Measurements from ENCODE around the gene DDT. TPM values are rescaled to one million over a fixed set of nuclear protein-coding genes. Genes with fewer than 3 reads are reported as not detected.
A peak's percentile ranks its signal among the peaks of the same experiment; 100 is the strongest.
"Not testable (repeated sequence)": the region's sequence is repeated elsewhere in the genome, so short reads cannot be mapped to it uniquely, and the experiment has no call there.

The DDT gene
- total RNA-seq, 2 donors from 2014 or later = 131 to 285 TPM

DNA sequence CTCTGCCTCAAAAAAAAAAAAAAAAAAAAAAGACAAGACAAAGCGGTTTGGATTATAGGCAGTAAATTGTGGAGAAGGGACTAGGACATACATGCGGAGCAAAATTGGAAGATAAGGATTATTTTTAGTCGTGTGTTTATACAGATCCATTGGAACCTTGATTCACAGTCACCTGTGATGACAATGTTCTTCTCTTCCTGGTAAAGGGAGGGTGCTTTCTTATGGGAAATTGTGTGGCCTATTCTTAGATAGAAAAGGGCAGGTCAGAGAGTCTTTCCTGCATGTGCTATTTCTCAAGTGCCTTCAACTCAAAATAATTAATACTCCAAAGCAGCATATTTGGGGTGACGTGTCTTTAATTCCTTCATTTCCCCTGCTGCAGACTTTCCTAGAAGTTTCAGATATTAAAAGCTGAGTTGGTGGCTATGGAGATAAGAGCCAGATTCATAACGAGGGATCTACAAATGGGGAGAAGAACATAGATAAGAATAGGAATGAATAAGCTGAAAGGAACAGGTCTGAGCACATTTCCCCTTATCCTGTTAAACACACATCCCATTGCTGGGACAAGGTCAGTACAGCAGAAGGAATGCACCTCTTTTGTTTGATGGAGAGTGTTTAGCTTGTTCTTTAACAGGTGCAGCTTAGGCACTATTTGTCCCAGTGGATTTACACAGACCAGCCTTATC is 35.8 kb downstream of the DDT start:
- Histone ChIP-seq H3K36me3 (no peaks in the 10 kb centered on the region), H3K4me3 (no peak overlapping the region), H3K27ac (peak overlapping the region in 1 of 2 donors; percentile 62), H3K9me3 (no peaks in the 10 kb centered on the region), H3K27me3 (replicated peaks; ENCODE audit: insufficient read depth) (no peaks in the 10 kb centered on the region), H3K4me1 (replicated peaks) (no peaks in the 10 kb centered on the region)
- intact Hi-C loops (cut with DNase I) = no loop called here
- DNase-seq (ENCODE audit: low spot score) = peak; percentile 56
- 50% methylated on average over 5 of the region's 5 CpGs for WGBS
- TF ChIP-seq POLR2AphosphoS5 (IDR thresholded peaks at IDR 0.05) = peak; percentile 89
- no peak for TF ChIP-seq POLR2A (IDR thresholded peaks at IDR 0.05)

DNA sequence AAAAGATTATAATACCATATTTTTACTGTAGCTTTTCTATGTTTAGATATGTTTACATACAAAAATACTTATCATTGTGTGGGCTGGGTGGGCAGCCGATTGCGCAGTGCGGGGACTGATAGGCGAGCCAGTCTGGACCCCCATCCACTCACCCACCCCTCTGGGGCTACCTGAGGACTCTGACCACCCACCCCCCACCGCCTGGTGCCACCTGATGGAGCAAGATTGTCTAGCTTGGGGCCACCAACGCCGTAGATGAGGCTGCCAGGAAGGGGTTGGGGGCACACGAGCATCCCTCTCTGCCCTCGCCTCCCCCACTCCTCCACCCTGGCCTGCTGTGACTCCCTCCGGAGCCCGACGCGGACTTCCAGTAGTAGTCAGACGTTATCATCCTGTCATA is 47.7 kb downstream of the DDT start:
- DNase-seq (ENCODE audit: low spot score) = no peak
- no peaks in the 10 kb centered on the region for H3K9me3 ChIP-seq
- WGBS = 68% methylated on average over 14 of the region's 14 CpGs
- intact Hi-C loops (cut with DNase I) = loop anchor here (5.0 kb wide), 1 partner anchor 46 kb away; the partner anchor contains the start of gene DDT
- no peak overlapping the region for H3K27ac ChIP-seq
- no peak overlapping the region for H3K4me3 ChIP-seq
- no peaks in the 10 kb centered on the region for H3K4me1 ChIP-seq (replicated peaks)
- H3K27me3 ChIP-seq (replicated peaks; ENCODE audit: insufficient read depth) = no peaks in the 10 kb centered on the region
- no peak for TF ChIP-seq POLR2A (IDR thresholded peaks at IDR 0.05)
- H3K36me3 ChIP-seq = no peaks in the 10 kb centered on the region

DNA sequence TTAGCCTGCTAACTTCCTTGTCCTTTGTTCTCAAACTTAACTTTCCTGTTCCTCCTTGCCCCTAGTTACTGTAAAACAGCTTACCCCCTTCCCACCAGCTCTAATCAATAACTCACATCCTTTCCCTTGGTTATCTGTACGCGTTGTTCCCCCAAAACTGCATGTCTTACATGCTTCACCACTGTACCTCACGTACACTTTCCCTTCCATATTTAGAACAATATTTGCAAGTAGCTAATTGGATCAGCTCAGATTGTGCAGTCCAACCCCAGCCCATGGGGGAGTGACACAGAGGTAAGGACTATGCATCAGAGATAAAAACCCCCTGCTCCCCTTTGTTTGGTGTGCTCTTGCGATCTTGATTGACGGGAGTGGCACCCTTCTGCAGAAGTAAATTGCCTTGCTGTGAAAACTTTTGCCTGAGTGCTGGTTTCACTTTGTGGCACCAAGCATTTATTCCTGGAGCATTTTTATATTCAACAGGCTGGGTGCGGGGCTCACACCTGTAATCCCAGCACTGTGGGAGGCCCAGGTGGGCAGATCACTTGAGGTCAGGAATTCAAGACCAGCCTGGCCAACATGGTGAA is 49.1 kb downstream of the DDT start:
- no peak for DNase-seq (ENCODE audit: low spot score)
- Histone ChIP-seq H3K4me1 (replicated peaks) (no peaks in the 10 kb centered on the region), H3K27me3 (replicated peaks; ENCODE audit: insufficient read depth) (no peaks in the 10 kb centered on the region), H3K4me3 (no peak overlapping the region), H3K9me3 (no peaks in the 10 kb centered on the region), H3K36me3 (no peaks in the 10 kb centered on the region), H3K27ac (no peak overlapping the region)
- TF ChIP-seq POLR2AphosphoS5 (IDR thresholded peaks at IDR 0.05) (no peak), POLR2A (IDR thresholded peaks at IDR 0.05) (no peak)
- TF ChIP-seq, protein P1, sequence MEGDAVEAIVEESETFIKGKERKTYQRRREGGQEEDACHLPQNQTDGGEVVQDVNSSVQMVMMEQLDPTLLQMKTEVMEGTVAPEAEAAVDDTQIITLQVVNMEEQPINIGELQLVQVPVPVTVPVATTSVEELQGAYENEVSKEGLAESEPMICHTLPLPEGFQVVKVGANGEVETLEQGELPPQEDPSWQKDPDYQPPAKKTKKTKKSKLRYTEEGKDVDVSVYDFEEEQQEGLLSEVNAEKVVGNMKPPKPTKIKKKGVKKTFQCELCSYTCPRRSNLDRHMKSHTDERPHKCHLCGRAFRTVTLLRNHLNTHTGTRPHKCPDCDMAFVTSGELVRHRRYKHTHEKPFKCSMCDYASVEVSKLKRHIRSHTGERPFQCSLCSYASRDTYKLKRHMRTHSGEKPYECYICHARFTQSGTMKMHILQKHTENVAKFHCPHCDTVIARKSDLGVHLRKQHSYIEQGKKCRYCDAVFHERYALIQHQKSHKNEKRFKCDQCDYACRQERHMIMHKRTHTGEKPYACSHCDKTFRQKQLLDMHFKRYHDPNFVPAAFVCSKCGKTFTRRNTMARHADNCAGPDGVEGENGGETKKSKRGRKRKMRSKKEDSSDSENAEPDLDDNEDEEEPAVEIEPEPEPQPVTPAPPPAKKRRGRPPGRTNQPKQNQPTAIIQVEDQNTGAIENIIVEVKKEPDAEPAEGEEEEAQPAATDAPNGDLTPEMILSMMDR (IDR thresholded peaks at IDR 0.05) = no peak
- intact Hi-C loops (cut with DNase I) = loop anchor here (5.0 kb wide), 1 partner anchor 47 kb away; the partner anchor contains the start of gene DDT
- WGBS = 78% methylated on average over 6 of the region's 6 CpGs

DNA sequence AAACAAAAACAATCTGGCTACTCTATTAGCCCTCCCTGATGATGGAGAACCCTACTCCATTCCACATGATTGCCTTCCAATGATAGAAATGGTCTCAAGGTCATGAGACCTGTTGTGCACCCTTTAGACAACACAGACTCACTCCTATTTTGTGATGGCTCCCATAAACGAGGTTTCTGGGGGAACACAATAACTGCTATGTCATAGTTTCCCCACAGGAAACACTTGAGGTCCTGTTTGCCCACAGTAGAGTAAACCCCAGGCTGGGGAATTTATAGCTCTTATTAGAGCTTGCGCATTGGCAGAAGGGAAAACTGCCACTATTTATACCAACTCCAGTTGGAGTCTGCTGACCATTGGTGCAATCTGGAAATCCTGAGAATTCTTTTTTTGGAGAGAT is 51.3 kb downstream of the DDT start:
- 66% methylated on average over 2 of the region's 2 CpGs for WGBS
- no peak overlapping the region for H3K4me3 ChIP-seq
- no peaks in the 10 kb centered on the region for H3K27me3 ChIP-seq (replicated peaks; ENCODE audit: insufficient read depth)

DNA sequence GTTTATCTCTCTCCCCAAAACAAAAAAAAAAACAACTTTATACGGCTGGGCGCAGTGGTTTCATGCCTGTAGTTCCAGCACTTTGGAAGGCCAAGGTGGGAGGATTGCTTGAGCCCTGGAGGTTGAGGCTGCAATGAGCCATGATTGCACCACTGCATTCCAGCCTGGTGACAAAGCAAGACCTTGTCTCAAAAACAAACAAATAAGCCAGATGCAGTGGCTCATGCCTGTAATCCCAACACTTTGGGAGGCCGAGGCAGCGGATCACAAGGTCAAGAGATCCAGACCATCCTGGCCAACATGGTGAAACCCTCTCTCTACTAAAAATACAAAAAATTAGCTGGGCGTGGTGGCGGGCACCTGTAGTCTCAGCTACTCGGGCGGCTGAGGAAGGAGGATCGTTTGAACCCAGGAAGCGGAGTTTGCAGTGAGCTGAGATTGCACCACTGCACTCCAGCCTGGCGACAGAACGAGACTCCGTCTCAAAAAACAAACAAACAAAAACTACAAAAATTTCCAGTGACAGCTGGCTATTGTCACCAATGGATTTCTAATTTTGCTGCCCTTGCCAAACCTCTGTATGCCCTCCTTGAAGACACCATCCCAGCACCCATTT is 52.5 kb downstream of the DDT start:
- H3K27ac ChIP-seq; H3K4me1 ChIP-seq (replicated peaks); H3K27me3 ChIP-seq (replicated peaks; ENCODE audit: insufficient read depth); intact Hi-C loops (cut with DNase I); DNase-seq (ENCODE audit: low spot score); H3K9me3 ChIP-seq; H3K36me3 ChIP-seq; H3K4me3 ChIP-seq: not testable (repeated sequence)
- 82% methylated on average over 13 of the region's 13 CpGs for WGBS

More for the DNA sequence above, 51.3 kb downstream of the DDT start:
- Histone ChIP-seq H3K27ac (no peak overlapping the region), H3K9me3 (no peaks in the 10 kb centered on the region), H3K36me3 (no peaks in the 10 kb centered on the region), H3K4me1 (replicated peaks) (no peaks in the 10 kb centered on the region)
- DNase-seq (ENCODE audit: low spot score) = no peak
- intact Hi-C loops (cut with DNase I) = no loop called here
- TF ChIP-seq, protein P1 (IDR thresholded peaks at IDR 0.05) = no peak
- TF ChIP-seq POLR2AphosphoS5 (IDR thresholded peaks at IDR 0.05) (no peak), POLR2A (IDR thresholded peaks at IDR 0.05) (no peak)

Other genes starting within 250 kb of the DDT start
- 1 to 10 TPM; 5.2 to 8.1 TPM for gene ZNF70, start 223.3 kb downstream of the DDT start, total RNA-seq
- gene VPREB3, start 220.0 kb downstream of the DDT start, total RNA-seq = not detected
- not detected for gene C22orf15, start 211.5 kb downstream of the DDT start, total RNA-seq
- 10 to 100 TPM; 17.3 to 59.3 TPM for gene CHCHD10, start 206.5 kb downstream of the DDT start, total RNA-seq
- gene MMP11, start 201.6 kb downstream of the DDT start, total RNA-seq = 10 to 100 TPM in 1 of 2 donors, 1 to 10 TPM in 1; 6.3 to 26.6 TPM
- gene SMARCB1, start 187.5 kb downstream of the DDT start, total RNA-seq = 100 to 1,000 TPM in 1 of 2 donors, 10 to 100 TPM in 1; 77.2 to 136 TPM
- gene DERL3, start 135.4 kb downstream of the DDT start, total RNA-seq = 1 to 10 TPM in 1 of 2 donors, not detected in 1; 6.9 TPM
- gene SLC2A11, start 116.6 kb downstream of the DDT start, total RNA-seq = 10 to 100 TPM; 15.1 to 27.0 TPM
- gene MIF, start 80.1 kb downstream of the DDT start, total RNA-seq = 100 to 1,000 TPM; 501 to 587 TPM
- gene GSTT2B, start 13.2 kb downstream of the DDT start, total RNA-seq = 10 to 100 TPM in 1 of 2 donors, 1 to 10 TPM in 1; 3.9 to 16.2 TPM
- gene DDTL, start 7.6 kb downstream of the DDT start, total RNA-seq = 1 to 10 TPM in 1 of 2 donors, not detected in 1; 2.2 TPM
- not detected for gene GSTT2, start 5.7 kb upstream of the DDT start, total RNA-seq
- gene GSTT4, start 31.0 kb upstream of the DDT start, total RNA-seq = under 1 TPM in 1 of 2 donors, not detected in 1; 0.80 TPM
- gene CABIN1, start 36.9 kb upstream of the DDT start, total RNA-seq = 10 to 100 TPM; 41.1 to 85.8 TPM
- gene SUSD2, start 207.0 kb upstream of the DDT start, total RNA-seq = 1 to 10 TPM; 7.8 to 9.3 TPM

Measured in prostate gland (tissue), 2 donors.